Measurements from ENCODE around the gene SORCS2.

The SORCS2 gene

DNA sequence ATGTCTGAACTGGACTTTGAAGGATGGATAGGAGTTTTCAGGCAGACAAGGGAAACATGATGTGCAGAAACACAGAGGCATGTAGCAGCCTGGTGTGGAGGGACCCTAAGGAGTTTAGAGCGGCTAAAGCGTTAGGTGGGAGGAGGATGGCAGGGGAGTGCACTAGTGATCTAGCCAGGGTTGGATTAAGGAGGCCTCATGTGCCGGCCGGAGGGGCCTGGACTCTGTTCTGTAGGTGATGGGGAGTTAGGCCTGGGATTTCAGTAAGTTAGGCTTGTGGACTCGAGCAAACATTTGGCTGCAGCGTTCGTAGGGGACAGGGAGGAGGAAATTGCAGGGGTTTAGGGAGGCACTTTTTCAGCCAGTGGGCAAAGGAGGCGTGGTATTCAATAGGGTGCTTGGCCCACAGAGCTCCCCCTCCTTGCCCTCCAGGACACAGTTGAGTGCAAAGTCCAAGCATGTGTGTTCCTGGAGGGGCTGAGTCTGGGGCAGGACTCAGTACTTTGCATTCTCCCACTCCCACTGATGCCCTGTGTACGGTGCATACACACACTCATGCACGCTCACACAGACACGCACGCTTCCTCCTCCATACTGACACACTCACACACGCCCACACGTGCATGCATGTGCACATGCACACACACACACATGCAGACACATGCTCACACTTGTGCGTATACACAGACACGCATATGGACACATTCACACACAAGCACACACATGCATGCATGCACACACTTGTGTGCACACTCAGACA is 223.8 kb downstream of the SORCS2 start:
- DNase-seq (ENCODE audit: low spot score) = no peak

DNA sequence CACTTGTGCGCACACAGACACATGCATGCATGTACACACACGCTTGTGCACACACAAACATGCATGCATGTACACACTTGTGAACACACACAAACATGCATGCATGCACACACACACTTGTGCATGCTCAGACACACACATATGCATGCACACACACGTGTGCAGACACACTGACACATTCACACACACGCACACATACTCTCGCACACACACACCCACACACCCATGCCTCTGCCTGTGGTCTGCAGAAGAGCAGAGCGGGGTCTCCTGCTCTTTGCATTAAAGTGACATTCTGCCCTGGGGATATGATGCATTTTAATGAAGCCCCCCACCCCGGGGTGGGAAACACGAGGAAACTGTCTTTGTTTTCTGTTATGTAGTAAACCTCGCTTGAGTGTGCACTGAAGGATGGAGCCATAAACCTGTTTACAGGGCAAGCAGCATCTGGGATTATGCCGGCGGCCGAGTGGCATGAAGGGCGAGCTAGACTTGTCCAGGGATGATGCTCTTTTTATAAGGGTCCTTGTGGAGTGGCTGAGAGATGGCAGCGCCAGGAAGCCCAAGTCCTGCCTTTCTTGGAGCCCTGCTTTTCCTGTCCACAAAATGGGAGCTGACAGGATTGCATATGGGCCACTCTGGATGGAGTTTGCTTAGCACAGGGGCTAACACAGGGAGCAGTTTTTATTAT is 224.6 kb downstream of the SORCS2 start:
- DNase-seq (ENCODE audit: low spot score) = no peak

DNA sequence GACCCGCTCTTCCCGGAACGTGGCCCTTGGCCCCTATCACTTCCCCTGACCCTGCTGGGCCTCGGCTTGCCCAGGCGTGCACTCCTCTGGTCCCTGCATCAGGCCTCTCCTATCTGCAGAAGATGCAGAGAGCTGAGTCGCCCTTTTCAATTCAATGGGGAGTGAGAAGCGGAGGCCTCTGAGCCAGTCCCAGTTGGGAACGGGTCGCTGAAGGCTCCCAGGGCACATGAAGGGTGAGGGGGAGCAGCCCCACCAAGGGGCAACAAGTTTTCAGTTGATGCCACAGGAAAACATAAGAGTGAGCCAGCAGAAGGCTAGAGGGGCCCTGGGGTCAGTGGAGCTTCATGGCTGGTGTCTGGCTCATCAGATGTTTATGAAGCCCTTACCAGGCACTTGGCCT is 225.3 kb downstream of the SORCS2 start:
- DNase-seq (ENCODE audit: low spot score) = no peak

DNA sequence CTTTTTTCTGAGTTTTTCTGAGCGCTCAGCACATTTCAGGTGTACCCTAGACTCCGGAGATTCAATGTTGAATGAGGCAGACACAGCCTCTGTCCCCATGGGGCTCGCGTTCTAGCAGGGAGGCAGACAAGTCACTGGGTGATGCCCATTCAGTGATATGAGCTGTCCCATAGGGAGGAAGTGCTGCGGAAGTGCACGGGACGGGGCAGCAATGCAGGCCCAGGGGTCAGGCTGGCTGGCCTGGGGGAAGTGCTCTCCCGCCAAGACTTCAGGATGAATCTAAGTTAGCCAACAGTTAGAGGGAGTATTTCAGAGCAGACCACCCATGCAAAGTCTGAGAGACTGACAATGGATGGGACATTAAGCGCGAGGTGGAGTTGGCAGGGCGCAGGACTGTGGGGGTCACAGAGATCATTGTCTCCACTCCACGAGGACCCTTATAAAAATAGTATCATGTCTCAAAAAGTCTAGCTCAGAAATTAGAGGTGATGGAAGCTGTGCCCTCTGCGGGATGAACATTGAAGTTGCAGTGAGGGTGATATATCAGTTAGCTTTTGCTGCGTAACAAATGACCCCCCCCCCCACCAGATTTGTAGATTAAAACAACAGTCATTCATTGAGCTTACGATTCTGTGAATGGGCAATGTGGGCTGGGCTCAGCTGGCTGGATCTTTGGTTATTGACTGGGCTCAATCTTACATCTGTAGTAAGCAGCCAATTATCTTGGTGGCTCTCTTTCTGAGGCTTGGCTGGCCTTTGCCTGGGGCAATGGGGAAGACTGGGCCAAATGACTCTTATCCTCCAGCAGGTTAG is 226.0 kb downstream of the SORCS2 start:
- no peak for DNase-seq (ENCODE audit: low spot score)

DNA sequence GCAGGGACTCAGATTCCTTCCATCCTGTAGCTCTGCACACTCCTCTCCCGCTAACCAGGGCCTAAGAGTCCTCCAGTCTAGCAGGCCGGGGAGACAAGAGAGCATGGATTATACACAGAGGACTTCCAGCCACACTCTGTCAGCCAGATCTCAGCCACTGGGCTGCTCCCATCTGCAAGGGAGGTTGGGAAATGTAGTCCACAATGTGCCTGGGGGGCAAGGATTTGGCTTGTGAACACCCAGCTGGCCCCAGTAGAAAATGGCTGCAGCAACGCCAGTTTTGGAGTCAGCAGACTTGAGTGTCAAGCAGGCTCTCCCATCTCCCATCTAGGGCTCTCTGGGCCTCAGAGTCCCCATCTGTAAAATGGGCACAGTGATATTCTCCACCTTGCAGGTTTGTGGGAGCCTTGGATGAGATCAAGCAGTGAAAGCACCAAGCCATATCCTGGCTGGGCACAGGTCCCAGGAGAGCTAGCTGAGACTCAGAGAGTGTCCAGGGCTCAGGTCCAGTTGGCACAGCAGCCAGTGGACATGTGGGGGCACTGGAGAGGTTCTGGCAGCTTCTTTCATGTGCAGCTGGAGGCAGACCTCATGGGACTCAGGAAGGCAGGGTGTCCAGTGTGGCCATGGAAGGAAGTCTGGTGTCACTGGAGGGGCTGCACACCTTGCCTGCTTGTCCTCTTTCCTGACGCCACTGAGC is 227.8 kb downstream of the SORCS2 start:
- DNase-seq (ENCODE audit: low spot score) = no peak

DNA sequence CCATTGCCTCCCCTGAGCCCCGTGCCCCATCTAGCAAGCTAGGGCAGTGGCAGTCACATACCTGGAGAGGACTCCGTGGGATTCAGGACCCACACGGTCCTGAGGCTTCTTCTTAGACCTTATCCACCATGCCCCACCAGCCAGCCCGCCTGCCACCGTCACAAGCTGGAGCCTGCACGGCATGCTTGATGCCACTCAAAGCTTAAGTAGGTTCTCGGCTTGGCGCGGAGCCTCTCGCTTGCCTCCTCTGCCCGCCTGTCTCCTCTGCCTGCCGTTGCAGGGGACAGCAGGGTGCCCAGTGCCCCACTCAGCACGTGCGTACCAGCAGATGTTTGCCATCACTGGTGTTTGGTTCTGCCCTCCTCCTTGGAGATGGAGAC is 228.3 kb downstream of the SORCS2 start:
- DNase-seq (ENCODE audit: low spot score) = no peak

DNA sequence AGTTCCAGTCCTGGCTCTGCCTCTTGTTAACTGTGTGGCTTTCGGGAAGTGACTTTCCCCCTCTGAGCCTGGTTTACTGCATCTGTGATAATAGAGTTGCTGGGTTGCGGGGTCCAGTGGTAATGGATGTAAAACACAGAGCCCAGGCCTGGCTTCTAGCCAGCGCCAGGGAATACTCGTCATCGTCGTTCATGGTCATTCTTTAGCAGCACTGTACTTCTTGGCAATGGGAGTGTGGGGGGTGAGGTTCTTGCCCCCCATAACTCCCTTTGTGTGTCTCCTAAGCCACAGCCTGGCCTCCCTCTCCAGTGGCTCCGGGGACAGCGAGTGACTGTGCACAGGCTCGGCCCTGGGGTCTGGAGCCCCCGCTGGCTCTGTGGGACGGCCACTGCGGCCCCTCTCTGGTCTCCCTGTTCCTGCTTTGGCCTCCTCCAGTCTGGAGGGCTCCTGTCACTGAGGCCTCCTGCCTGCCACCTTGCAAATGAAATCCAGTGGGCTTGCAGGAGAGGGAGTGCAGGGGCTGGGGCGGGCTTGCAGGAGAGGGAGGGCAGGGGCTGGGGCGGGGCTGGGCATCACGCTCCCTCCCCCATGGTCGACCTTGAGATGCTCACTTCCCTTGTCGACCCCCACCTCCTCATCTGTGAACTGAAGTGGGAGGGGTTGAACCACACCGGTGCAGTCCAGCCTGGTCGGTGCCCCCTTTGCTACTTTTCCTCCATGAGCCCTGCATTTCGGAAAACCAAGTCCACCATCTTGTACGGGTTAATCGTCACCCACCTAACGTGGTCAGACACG is 229.2 kb downstream of the SORCS2 start:
- no peak for DNase-seq (ENCODE audit: low spot score)

DNA sequence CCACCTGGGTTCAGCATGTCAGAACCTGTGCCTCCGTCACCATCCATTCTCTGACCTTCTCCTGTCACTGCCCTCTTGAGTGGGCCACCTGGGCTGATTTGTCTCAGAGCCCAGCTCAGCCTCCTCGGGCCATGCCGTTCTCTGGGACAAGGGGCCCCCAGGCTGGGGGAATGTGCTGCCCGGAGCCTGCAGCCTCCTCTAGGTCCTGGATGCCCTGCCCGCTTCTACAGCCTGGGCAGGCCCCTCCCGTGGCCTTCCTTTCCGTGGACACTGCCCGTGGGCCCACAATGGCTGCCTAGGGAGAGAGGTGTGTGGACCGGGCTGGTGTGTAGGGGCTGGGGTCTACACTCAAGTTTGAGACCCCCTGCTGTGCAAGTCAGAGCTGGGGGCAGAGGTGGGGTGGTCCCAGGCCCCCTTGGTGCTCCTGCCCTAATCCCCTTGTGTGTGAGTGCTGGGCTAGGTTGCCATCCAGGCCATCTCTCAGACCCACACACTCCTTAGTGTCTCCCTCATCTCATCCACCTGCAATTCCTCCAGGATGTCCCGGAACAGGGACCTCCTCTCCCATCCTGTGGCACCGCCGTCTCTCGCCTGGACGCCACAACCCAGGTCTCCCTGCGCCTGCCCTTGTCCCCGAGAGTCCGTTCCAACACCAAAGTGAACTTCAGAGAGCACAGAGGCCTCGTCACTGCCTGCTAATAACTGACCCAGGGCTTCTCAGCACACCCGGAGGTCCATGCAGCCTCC is 230.0 kb downstream of the SORCS2 start:
- DNase-seq (ENCODE audit: low spot score) = no peak

DNA sequence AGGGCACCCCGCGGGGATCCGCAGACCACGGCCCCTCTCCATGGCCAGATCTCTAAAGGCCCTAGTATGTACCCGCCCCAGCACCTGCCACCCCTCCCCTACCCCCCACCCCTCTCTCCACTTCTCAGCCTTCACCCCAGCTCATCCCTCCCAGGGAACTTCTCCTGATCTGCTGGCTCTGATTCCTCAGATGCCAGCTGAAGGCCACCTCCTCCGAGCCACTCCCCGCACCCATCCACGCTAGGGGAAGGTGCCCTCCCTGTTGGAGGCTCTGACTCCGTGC is 230.5 kb downstream of the SORCS2 start:
- DNase-seq (ENCODE audit: low spot score) = no peak

DNA sequence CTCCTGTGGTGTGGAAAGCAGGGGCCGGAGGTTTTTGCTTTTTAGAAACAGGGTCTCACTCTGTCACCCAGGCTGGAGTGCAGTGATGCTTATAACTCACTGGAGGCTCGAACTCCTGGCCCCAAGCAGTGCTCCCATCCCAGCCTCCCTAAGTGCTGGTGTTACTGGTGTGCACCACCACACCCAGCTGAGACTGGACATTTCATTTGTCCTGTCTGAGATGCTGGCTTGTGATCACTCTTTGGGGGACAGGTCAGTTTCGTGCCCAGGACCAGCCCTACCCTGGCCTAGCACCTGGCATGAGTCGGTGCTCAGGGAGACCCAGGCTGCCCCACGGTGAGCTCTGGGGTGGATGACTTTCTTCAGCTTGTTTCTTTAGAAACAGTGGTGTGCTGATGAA is 231.1 kb downstream of the SORCS2 start:
- no peak for DNase-seq (ENCODE audit: low spot score)

DNA sequence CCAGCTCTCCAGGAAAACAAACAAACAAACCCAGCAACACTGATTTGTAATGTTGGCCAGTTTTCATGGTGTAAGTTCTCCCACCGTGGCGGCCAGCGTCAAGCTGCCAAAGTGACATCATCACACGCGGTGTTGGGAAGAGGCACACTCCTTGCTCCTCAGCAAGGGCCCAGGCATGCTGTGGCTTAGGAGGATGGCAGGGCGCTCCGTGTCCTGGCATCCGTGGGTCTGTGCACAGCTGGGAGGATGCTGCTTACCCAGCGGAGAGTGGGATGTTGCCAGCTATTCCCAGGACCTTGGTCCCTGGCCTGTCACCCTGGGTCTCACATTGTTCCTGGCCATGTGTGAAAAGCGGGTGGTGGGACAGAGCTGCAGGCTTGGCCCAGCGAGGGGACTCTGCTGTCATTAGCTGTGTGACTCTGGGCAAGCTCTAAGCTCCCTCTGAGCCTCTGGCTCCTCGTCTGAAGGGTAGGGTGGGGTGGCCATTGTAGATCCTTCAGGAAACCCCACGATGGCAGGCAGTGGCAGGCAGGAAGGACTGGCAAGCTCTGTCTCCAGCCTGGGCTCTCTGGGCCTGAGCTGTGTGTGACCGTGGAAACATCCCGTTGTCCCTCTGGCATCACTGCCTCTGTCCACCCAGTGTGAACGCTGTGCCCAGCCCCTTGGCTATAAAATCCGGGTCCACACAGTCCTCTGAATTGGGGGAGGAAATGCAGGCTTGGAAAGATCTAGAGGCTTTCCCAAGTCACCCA is 231.6 kb downstream of the SORCS2 start:
- DNase-seq (ENCODE audit: low spot score) = no peak

DNA sequence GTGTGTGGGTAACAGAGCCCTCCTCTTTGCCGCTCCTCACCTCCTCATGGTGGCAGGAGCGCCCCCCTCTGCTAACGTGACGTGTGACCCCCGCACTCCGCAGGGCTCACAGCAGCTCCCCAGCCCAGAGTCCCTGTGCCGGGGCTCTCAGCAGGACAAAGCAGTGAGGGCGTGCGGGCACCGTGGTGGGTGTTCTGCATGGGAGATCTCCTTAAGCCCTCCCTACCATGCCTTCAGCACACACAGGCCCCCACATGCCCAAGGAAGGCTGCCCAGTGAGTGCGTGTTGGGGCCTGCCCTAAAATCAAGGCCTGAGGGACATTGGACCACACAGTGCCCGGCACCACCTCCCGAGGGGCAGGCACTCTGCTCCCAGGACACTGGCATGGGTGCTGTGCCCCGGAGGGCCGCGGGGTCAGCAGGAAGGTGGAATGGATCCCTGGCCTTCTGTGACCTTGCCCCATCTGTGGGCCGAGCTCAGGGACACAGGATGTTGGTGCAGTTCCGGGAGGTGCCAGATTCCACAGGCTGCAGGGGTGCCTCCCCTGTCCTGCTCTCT is 232.3 kb downstream of the SORCS2 start:
- DNase-seq (ENCODE audit: low spot score) = no peak

DNA sequence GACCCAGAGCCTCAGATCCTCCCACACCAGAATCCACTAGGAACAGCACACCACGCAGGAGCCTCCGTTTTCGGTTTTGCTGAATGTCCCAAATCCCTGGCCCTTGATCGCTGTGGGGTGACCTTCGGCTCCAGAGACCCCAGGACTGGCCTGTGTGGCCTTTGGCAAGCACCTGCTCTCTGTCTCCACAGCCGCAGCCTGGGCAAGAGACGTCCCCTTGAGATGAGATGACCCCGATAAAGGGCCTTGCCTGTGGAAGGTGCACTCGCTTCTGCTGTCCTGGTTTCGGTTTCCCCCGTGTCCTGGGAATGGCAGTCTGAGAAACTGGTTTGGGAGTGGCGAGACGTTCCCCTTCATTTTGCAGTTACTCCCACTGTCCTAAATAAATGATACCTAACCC is 232.8 kb downstream of the SORCS2 start:
- no peak for DNase-seq (ENCODE audit: low spot score)

DNA sequence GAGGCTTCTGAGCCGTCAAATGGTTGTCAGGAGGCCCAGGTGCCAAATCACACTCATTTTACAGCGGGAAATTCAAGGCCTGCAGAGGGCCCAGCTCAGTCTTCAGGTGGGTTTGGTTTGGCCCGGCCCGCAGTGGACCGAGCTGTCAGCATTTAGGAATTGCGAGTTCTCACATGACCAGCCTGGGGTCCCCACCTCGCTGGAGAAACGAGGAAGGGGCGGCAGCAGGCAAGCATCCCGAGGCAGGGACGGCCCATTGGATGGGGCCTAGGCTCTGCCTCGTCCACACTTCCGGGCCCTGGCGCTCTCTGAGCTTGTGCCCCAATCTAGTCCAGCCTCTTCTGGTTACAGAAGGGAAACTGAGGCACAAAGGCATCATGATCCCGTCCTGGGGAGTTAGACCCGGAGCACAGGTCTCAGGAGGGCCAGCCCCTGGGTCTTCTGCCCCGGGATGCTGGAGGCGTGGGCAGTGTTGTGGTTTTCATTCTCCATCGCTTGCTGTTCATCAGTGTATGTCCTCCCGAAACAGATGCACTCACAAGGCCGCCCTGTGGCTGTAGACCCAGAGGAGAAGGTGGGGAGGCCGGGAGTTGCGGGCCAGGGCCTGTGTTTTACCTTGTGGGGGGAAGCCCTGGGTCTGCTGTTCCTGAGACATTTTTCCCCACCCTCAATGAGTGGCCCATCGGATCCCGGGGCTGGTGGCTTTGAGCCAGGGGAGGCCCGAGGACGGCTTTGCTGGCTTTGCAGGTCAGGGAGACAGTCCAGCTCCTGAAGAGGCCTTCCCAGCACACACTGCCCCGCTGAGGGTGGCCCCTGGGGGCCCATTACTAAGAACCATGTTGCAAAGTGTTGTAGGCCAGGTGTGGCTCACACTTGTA is 233.5 kb downstream of the SORCS2 start:
- DNase-seq (ENCODE audit: low spot score) = no peak

DNA sequence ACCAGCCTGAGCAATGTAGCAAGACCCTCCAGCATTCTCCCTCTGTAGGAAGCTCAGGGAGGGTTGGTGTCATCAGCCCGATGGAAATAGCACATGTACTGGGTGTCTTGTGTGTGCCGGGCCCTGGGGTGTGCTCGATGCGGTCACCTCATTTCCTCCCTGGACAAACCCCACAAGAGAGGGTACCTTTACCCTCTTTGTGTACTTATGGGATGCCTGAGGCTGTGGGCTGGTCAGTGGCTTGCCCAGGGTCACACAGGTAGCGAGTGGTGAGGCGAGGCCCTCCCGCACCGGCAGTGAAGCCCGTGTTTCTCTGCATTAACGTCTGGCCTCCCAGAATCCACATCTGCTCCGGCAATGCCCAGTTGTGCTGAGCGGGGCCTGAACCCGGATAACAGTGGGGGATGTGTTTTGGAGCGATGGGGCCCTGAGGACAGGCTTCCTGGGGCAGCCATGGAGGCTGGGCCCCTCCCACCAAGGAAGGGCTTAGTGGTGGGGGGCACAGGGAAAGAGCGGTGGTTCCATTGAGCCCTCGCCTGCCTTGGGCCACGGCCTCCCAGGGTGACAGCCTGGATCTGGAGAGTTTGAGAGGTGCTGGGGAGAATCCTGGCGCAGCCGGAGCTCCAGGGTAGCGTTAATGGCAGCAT is 234.3 kb downstream of the SORCS2 start:
- DNase-seq (ENCODE audit: low spot score) = no peak

DNA sequence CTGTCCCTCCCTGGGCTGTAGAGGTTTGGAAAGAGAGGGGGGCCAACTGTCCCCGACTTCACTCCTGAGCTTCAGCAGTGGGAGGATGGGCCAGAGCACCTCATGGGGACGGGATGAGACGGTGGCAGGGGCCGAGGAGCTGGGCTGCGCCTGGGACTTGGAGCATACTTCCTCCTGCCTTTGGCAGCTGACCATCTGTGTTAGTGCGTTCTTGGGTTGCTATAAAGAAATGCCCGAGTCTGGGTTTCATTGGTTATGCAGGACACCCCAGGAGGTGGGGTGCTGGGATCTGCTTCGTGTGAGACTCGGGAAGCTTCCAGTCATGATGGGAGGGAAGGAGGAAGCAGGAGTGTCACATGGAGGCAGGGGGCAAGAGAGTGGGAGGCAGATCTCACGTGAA is 235.0 kb downstream of the SORCS2 start:
- no peak for DNase-seq (ENCODE audit: low spot score)

DNA sequence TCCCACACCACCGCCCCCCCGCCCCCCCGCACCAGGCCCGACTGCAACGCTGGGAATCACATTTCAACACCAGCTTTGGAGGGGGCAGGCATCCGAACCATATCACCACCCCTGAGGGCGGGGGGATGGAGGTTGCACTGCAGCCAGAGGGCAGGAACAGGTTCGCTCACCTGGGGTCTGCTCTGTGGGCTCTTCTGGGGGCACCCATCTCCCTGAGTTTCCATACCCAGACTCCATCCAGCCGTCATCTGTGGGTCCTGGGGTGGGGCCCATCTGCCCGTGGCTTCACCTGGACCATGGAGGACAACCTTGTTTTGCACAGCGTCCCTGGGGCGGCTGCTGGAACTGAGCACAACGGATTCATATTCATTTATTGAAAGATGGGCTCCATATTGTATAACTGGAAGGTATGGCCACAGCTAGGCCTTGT is 235.5 kb downstream of the SORCS2 start:
- DNase-seq (ENCODE audit: low spot score) = no peak

DNA sequence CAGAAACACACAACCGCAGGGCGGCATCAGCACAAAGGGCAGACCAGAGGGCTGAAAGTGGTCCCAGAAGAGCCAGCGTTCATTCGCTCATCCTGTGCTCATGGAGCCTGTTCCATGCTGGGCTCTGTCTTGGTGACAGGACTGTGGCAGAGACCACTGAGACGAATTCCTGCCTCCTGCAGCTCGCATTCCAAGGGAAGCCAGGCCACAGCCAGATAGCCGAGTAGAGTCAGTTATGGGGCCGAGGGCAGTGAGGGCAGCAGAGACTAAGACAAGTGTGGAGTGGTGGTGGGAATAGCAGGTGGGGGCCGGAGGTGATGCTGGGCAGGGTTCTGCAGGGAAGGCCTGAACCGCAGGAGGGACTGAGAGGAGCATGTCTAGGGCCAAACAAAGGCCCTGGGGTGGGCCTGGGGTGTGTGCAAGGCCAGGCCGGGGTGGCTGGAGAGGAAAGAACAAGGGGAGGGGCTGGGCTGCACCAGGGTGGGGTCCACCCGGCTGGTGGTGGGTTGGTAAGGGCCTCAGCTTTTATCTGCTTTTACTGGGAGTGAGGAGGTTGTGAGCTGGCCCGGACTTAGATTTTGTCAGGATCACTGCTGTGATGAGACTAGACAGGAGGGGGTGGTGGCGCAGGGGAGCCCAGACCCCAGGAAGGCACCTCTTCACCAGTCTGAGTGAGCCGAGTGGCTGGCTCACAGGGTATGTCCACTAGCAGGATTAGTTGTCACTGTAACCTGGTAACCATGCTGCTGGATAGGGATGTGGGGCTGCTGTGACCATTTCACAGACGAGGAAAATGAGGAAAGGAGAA is 236.1 kb downstream of the SORCS2 start:
- no peak for DNase-seq (ENCODE audit: low spot score)

All from kidney capillary endothelial cell (primary cell).